Activated CD8-positive, alpha-beta memory T cell treated with anti-CD3 and anti-CD28 coated beads, Interleukin-2, amount 50 U/mL, for 4 hours (primary cell): Measurements from ENCODE around the gene PLIN3.
A peak's percentile ranks its signal among the peaks of the same experiment; 100 is the strongest.
"Not testable (repeated sequence)": the region's sequence is repeated elsewhere in the genome, so short reads cannot be mapped to it uniquely, and the experiment has no call there.

Experiments
- DNase-seq: peaks from one replicate; pipeline ENCODE4 v3.0.0-alpha.2; 2020

PLIN3 gene

GRCh38 chr19:4844348-4845179 is 22.9 kb downstream of the PLIN3 start:
- no peak for DNase-seq

- DNase-seq = no peak
Observed at GRCh38 chr19:4843647-4843965, 23.9 kb downstream of the PLIN3 start.

GRCh38 chr19:4839192-4839591 is 28.3 kb downstream of the PLIN3 start:
- DNase-seq = no peak

- no peak for DNase-seq
Observed at GRCh38 chr19:4832776-4833175, 34.7 kb downstream of the PLIN3 start.

GRCh38 chr19:4831979-4832340 is 35.5 kb downstream of the PLIN3 start:
- DNase-seq = not testable (repeated sequence)

GRCh38 chr19:4831304-4831978 is 36.0 kb downstream of the PLIN3 start, which contains the start of gene TICAM1:
TSS of gene TICAM1 (minus strand) at chr19:4831712. CDS start at chr19:4818377, 13,335 bp downstream.
- peak; percentile 79 for DNase-seq

GRCh38 chr19:4830768-4831265 is 36.6 kb downstream of the PLIN3 start:
- DNase-seq = no peak

- no peak for DNase-seq
Observed at GRCh38 chr19:4830332-4830731, 37.1 kb downstream of the PLIN3 start.

GRCh38 chr19:4829001-4829712 is 38.3 kb downstream of the PLIN3 start:
- DNase-seq = no peak

GRCh38 chr19:4823577-4823976 is 43.9 kb downstream of the PLIN3 start:
- no peak for DNase-seq

GRCh38 chr19:4822354-4822753 is 45.1 kb downstream of the PLIN3 start:
- not testable (repeated sequence) for DNase-seq

GRCh38 chr19:4821265-4821664 is 46.2 kb downstream of the PLIN3 start:
- no peak for DNase-seq

- DNase-seq = no peak
Observed at GRCh38 chr19:4817467-4818277, 49.8 kb downstream of the PLIN3 start.

GRCh38 chr19:4816950-4817278 is 50.6 kb downstream of the PLIN3 start:
- DNase-seq = no peak

GRCh38 chr19:4816202-4816949 is 51.1 kb downstream of the PLIN3 start:
- DNase-seq = no peak

GRCh38 chr19:4815426-4816201 is 51.9 kb downstream of the PLIN3 start:
- DNase-seq = peak; percentile 75

- DNase-seq = no peak
Observed at GRCh38 chr19:4814625-4815425, 52.6 kb downstream of the PLIN3 start.

- peak; percentile 92 for DNase-seq
Observed at GRCh38 chr19:4811328-4812131, 55.9 kb downstream of the PLIN3 start.

GRCh38 chr19:4807188-4807587 is 60.3 kb downstream of the PLIN3 start:
- no peak for DNase-seq

GRCh38 chr19:4806384-4806783 is 61.1 kb downstream of the PLIN3 start:
- no peak for DNase-seq
